Measurements from ENCODE around the gene NFATC2.

The NFATC2 gene

DNA sequence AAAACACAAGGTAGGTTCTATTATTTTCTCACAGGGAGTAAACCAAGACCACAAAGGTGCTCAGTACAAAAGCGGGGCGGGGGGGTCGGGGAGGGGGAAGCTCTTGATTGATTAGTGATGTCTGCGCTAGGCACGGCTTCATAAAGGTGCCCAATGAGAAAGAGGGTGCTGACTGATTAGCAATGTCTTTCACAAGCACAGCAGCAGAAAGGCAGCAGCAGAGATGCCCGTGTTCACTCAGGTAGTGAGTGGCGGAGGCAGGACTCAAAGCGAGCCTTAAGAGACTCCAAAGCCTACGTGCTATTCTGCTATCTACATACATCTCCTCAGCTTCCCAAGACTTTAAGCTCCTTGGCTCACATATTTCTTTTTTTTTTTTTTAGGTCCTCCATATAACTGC is 20.3 kb downstream of the NFATC2 start:
- ATAC-seq = no peak
- TF ChIP-seq POU6F1 (CRISPR knock-in tag; IDR thresholded peaks at IDR 0.05; ENCODE audit: borderline replicate concordance, low read depth) = no peak
- TF ChIP-seq TOX (CRISPR knock-in tag; IDR thresholded peaks at IDR 0.05; ENCODE audit: borderline replicate concordance) = no peak
- TF ChIP-seq ZFP3 (CRISPR knock-in tag; IDR thresholded peaks at IDR 0.05) = no peak
- TF ChIP-seq GLIS3 (CRISPR knock-in tag; IDR thresholded peaks at IDR 0.05) = no peak
- no peak for TF ChIP-seq ZNF8 (CRISPR knock-in tag; IDR thresholded peaks at IDR 0.05)
- TF ChIP-seq, protein P1, sequence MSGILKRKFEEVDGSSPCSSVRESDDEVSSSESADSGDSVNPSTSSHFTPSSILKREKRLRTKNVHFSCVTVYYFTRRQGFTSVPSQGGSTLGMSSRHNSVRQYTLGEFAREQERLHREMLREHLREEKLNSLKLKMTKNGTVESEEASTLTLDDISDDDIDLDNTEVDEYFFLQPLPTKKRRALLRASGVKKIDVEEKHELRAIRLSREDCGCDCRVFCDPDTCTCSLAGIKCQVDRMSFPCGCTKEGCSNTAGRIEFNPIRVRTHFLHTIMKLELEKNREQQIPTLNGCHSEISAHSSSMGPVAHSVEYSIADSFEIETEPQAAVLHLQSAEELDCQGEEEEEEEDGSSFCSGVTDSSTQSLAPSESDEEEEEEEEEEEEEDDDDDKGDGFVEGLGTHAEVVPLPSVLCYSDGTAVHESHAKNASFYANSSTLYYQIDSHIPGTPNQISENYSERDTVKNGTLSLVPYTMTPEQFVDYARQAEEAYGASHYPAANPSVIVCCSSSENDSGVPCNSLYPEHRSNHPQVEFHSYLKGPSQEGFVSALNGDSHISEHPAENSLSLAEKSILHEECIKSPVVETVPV (CRISPR knock-in tag; IDR thresholded peaks at IDR 0.05) = no peak
- no peak for TF ChIP-seq TCF4 (CRISPR knock-in tag; IDR thresholded peaks at IDR 0.05; ENCODE audit: borderline replicate concordance)
- TF ChIP-seq BACH2 (CRISPR knock-in tag; IDR thresholded peaks at IDR 0.05; ENCODE audit: borderline replicate concordance) = no peak
- TF ChIP-seq, protein P2, sequence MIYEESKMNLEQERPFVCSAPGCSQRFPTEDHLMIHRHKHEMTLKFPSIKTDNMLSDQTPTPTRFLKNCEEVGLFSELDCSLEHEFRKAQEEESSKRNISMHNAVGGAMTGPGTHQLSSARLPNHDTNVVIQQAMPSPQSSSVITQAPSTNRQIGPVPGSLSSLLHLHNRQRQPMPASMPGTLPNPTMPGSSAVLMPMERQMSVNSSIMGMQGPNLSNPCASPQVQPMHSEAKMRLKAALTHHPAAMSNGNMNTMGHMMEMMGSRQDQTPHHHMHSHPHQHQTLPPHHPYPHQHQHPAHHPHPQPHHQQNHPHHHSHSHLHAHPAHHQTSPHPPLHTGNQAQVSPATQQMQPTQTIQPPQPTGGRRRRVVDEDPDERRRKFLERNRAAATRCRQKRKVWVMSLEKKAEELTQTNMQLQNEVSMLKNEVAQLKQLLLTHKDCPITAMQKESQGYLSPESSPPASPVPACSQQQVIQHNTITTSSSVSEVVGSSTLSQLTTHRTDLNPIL (CRISPR knock-in tag; IDR thresholded peaks at IDR 0.05; ENCODE audit: low read depth) = no peak
- no peak for TF ChIP-seq RARB (CRISPR knock-in tag; IDR thresholded peaks at IDR 0.05)
- TF ChIP-seq, protein P3, sequence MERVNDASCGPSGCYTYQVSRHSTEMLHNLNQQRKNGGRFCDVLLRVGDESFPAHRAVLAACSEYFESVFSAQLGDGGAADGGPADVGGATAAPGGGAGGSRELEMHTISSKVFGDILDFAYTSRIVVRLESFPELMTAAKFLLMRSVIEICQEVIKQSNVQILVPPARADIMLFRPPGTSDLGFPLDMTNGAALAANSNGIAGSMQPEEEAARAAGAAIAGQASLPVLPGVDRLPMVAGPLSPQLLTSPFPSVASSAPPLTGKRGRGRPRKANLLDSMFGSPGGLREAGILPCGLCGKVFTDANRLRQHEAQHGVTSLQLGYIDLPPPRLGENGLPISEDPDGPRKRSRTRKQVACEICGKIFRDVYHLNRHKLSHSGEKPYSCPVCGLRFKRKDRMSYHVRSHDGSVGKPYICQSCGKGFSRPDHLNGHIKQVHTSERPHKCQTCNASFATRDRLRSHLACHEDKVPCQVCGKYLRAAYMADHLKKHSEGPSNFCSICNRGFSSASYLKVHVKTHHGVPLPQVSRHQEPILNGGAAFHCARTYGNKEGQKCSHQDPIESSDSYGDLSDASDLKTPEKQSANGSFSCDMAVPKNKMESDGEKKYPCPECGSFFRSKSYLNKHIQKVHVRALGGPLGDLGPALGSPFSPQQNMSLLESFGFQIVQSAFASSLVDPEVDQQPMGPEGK (CRISPR knock-in tag; IDR thresholded peaks at IDR 0.05; ENCODE audit: borderline replicate concordance) = no peak
- TF ChIP-seq SNAI2 (CRISPR knock-in tag; IDR thresholded peaks at IDR 0.05) = no peak
- TF ChIP-seq OSR1 (CRISPR knock-in tag; IDR thresholded peaks at IDR 0.05) = no peak
- TF ChIP-seq PPARA (CRISPR knock-in tag; IDR thresholded peaks at IDR 0.05; ENCODE audit: borderline replicate concordance) = no peak
- TF ChIP-seq TSHZ2 (CRISPR knock-in tag; IDR thresholded peaks at IDR 0.05) = no peak
- no peak for TF ChIP-seq ZC3H10 (CRISPR knock-in tag; IDR thresholded peaks at IDR 0.05)
- TF ChIP-seq ZFP30 (CRISPR knock-in tag; IDR thresholded peaks at IDR 0.05) = no peak
- no peak for TF ChIP-seq ESRRG (CRISPR knock-in tag; IDR thresholded peaks at IDR 0.05)

DNA sequence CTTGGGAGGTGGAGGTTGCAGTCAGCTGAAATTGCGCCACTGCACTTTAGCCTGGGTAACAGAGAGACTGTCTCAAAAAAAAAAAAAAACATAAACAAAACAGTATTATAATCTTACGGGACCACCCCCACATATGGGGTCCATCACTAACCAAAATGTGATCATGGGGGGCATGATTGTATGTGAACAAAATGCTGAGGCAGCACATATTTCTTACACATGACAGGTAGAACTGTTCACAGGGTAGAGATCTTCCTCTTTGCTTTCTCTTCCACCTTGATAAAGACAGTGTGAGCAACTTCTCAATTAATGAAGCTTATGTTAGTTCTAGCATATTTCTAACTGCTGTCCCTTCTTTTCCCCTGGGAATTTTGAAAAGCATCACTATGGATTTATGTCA is 24.7 kb downstream of the NFATC2 start:
- no peak for TF ChIP-seq RARB (CRISPR knock-in tag; IDR thresholded peaks at IDR 0.05)
- no peak for TF ChIP-seq PPARA (CRISPR knock-in tag; IDR thresholded peaks at IDR 0.05; ENCODE audit: borderline replicate concordance)
- TF ChIP-seq ZFP30 (CRISPR knock-in tag; IDR thresholded peaks at IDR 0.05) = no peak
- TF ChIP-seq ZNF70 (CRISPR knock-in tag; IDR thresholded peaks at IDR 0.05) = no peak
- TF ChIP-seq ZNF8 (CRISPR knock-in tag; IDR thresholded peaks at IDR 0.05) = no peak
- TF ChIP-seq BACH2 (CRISPR knock-in tag; IDR thresholded peaks at IDR 0.05; ENCODE audit: borderline replicate concordance) = no peak
- TF ChIP-seq POU6F1 (CRISPR knock-in tag; IDR thresholded peaks at IDR 0.05; ENCODE audit: borderline replicate concordance, low read depth) = no peak
- ATAC-seq = no peak

GRCh38 chr20:51516855-51517254 is 25.7 kb downstream of the NFATC2 start:
- no peak for ATAC-seq
- TF ChIP-seq OSR1 (CRISPR knock-in tag; IDR thresholded peaks at IDR 0.05) = no peak
